Stimulated activated CD4-positive, alpha-beta T cell treated with anti-CD3 and anti-CD28 coated beads, TNF-alpha, amount 100 ng/mL, for 24 hours (primary cell): ENCODE measurements around the gene OR5D16.
"Not testable (repeated sequence)": the region's sequence is repeated elsewhere in the genome, so short reads cannot be mapped to it uniquely, and the experiment has no call there.

Source experiments
- DNase-seq, 3 experiments: peaks; one replicate each; pipeline ENCODE4 v3.0.0-alpha.2; 2020; ENCODE audit warnings: low read depth in 3 of 3

Gene OR5D16

DNA sequence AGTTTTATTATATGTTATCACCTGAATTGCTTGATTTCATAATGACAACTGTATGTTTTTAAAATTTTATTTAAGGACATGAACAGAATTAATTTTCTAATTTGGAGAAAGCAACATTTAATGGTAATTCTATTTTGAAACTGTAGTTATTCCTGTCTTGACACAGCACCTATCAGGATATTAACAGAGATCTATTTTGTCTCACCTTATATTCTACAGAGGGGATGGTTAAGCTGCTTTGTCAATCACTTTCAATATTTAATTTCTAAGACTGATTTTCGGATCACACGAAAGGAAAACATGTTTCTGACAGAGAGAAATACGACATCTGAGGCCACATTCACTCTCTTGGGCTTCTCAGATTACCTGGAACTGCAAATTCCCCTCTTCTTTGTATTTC lies at the start of gene OR5D16:
Gene OR5D16 (plus strand): TSS at position 301 of the 400 bp plus-strand sequence. CDS start 0 bp downstream, at position 301.
- DNase-seq = no peak

DNA sequence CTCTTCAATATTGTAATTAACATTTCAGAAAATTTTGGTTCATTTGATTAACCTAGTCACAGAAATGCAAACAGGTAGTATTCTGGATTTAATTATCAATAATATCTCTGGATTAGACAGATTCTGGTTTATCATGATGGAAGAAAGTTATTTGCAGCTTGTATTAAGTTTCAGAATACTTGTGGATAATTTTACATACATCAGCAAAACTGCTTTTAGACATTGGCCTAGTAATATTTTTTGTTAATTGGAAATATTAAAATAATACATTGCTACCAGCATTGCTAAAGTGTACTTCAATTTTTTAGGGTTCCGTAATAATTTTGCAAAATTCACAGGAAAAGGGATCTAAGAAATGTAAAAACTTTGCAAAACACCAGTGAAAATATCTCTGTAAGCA lies 46.9 kb upstream of the OR5D16 start:
- DNase-seq = no peak

DNA sequence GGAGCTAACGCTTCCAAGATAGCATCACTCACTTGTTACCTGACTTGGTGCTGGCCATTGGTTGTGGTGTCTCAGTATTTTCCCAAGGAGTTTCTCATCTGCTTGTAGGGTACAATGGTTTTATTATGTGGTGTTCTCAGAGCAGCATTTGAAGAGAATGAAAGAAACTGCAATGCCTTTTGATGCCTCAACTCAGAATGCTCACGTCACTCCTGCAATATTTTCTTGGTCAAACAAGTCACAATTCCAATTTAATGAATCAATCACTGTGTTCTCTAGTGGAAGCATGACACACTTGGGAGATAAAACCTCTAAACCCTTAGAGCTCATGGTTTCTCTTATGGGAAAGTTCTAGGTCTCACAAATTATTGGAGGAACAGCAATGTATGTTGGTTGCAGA lies 45.2 kb upstream of the OR5D16 start:
- DNase-seq = no peak

DNA sequence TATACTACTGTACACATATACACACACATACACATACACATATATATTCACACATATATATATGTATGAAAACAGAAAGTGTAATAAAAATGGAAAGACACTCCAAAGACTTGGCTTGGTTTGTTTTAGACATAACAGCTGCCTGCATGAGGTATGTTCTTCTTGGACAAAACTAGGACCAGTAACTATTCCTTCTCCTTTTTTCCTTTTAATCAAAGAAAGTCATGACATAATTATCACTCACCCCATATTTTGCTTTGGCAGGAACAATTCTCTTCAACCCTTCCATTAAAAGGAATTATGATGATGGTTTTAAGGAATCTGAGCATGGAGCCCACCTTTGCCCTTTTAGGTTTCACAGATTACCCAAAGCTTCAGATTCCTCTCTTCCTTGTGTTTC lies 43.3 kb upstream of the OR5D16 start, which contains the start of gene OR5D14:
Gene OR5D14 (plus strand): TSS at position 301 of the 400 bp plus-strand sequence. CDS start 0 bp downstream, at position 301.
- DNase-seq = no peak

DNA sequence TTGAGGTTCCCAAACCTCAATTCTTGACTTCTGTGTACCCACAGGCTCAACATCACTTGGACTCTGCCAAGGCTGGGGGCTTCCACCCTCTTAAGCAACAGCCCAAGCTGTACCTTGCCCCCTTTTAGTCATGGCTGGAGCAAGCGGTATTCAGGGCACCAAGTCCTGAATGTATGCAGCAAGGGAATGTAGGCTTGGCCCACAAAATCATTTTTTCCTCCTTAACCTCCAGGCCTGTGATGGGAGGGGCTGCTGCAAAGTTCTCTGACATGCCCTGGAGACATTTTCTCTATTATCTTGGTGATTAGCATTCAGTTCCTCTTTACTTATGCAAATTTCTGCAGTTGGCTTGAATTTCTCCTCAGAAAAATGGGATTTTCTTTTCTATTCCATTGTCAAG lies 32.3 kb upstream of the OR5D16 start:
- DNase-seq = no peak

DNA sequence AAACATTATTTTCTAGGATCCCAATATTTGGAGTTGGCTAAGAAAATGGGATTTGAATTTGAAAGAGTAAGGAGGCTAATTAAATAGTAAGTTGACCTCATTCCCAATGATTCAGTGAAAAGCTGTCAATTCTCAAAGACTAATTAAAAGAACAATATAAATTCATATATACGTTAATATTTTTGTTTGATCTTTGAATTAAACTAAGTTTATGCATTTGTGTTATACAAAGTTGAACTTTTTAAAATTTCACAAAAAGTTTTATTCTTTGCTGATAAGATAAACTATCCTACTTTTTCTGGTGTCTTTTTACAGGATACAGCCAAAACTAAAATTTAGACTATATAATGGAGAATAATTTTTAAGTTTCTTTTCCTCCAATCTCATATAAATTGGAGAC lies 27.5 kb upstream of the OR5D16 start, which contains the start of gene OR5L1:
Gene OR5L1 (plus strand): TSS at position 301 of the 400 bp plus-strand sequence. CDS start 100 bp downstream, outside the sequence.
- DNase-seq = no peak

DNA sequence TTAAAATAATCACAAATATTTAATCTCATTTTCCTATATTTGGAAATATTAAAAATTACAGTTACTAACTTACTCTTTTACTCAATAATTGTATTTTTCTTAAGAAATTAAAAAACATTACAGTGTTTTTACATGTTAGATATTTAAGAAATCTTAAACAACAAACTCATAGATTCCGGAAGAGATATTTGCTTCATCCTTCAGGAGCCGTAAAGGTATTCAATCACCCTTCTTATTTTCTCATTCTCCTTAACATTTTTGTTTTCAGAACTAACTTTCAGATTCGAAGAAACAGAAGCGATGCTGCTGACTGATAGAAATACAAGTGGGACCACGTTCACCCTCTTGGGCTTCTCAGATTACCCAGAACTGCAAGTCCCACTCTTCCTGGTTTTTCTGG lies 19.2 kb upstream of the OR5D16 start, which contains the start of gene OR5D18:
Gene OR5D18 (plus strand): TSS at position 301 of the 400 bp plus-strand sequence. CDS start 0 bp downstream, at position 301.
- DNase-seq = no peak

DNA sequence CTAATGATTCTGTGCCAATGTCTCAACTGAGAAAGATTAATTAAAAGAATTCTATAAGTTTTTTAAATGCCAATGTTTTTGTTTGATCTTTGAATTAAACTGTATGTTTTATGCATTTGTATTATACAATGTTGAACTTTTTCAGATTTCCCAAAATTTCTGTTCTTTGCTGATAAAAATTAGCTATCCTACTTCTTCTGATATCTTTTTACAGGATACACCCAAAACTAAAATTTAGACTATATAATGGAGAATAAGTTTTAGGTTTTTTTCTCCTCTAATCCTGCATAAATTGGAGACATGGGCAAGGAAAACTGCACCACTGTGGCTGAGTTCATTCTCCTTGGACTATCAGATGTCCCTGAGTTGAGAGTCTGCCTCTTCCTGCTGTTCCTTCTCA lies 11.6 kb upstream of the OR5D16 start, which contains the start of gene OR5L2:
Gene OR5L2 (plus strand): TSS at position 301 of the 400 bp plus-strand sequence. CDS start 0 bp downstream, at position 301.
- DNase-seq = no peak

DNA sequence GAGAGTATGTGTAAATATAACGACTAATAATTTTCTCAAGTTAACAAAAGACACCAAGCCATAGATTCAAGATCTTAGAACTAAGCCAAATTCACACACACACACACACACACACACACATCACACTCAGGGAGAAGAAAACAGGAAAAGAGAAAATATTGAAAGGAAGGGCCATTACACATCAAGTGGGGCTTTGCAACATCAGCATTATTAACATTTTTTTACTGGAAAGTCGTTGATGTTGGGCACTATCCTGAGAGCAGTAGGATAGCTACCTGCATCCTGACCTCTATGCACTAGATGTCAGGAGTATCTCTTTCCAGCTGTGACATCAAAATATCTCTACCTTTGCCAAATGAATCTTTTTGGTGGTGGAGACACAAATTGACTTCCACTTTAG lies 8.9 kb downstream of the OR5D16 start:
- no peak for DNase-seq

DNA sequence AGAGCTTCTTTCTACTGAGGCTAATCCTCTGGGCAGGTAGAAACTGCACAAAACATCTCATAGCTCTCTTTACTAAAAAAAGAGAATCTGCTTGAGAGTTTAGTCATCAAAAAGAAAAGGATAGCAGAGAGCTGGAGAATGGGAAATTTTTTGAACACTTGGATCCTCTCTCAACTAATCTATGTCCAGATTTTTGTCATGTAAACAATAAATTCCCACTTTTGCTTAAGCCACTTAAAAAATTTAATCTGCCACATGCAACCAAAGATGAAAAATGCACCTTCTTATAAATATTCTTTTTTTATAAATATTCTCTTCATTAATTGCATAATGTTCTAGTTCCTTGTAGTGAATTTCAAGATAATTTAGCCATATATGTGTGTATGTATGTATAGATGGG lies 10.5 kb downstream of the OR5D16 start:
- no peak for DNase-seq

DNA sequence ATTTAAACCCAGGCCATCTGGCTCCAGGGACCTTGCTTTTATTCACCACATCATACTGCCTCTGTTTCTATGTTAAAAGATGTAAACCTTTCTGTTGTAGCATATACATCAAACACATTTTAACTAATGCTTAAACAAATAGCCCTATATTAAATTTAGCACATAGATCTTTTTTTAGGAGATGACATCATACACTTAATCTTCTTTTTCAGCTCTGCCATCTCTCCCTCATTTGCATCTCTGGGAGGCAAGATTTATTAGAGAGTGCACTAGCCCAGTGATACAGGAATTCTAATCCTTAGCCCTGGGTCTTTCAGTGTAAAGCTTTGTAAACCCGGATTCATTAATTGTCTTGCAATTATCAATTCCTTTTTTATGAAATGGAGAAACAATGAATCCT lies 13.6 kb downstream of the OR5D16 start:
- DNase-seq = no peak

DNA sequence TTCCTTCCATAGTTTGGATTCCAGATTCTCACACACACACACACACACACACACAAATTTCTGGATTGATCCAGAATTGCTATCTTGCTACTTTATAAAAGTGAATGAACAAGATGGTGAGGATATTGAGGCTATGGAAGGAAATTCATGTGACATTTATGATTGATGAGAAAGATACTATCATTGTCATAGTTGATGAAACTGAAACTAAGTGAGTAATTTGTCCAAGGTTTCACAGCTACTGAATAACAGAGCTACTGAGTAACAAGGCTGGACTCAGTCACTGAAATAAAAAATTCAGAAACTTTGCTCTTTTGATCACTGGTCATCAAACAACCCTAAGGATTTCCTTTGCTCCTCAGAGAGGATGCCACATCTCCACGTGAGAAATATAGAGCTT lies 16.2 kb downstream of the OR5D16 start:
- DNase-seq = no peak

DNA sequence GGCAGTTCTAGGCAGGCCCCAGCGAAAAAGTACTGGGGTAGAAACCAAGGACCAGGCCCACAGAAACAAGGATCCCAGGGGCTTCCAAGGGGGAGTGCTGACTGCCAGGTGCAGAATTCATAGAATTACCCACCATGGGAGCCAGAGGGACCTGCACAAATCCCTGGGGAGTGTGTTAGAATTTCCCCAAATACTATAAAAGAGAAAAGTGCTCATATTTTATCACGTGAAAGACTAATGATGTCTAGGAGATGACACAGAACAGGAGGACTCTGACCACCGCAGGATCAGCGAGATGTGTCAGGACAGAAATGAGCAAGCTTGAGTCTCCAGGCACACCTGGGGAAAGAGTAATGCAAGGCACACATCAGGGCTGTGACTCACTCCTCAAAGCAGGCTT lies 28.8 kb downstream of the OR5D16 start:
- not testable (repeated sequence) for DNase-seq

DNA sequence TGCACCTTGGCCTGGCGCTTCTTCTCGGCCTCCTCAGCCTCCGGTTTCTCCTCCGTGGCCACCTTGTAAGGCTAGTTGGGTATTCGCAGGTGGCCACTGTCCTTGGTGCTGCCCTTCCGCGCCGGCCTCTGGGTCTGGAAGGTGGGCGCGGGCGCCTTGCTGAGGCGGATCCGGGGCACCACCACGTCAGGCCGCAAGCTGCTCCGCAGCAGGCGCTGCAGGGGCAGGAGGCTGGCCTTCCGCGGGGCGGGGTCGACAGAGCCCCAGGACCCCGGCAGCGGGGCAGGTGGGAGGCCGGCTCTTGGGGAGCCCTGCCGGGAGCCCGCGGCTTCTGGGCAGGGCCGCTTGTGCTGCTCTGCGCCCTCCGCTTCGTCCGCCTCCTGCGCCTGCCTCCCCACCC lies 34.2 kb downstream of the OR5D16 start:
- DNase-seq = not testable (repeated sequence)

DNA sequence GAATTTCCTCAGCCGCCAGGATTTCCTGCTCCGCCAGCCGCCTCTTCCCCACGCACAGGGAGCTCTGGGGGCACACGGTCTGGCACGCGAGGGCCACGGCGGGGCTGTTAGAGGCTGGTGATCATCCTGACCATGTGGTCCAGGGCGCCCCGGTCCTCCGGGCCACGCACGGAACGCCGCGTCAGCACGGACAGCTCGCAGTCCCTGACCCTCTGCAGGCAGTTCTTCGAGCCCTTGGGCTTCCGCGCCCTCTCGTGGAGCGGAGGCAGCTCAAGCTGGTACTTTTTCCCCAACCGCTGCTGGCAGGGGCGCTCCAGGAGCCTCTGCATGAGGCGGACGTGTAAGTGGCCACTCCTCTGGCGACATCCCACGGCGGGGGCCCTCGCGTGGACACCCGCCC lies 34.6 kb downstream of the OR5D16 start:
- not testable (repeated sequence) for DNase-seq

DNA sequence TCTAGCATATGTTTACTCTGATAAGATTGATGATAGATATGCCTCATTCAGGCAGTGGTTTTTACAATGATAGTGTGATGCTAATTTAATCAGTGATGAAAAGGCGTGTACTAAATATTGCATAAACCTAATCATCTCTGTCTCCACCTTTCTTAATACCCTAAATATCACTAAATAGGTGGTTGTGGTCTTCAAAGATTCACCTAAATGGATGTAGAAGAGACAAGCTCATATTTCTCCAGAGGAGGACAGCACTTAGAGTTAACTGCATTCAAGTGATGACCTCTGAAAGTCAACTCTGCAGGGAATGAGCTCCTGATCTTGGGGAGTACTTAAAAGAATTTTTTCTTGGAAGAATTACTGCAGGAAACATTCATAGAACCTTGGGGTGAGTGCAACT lies 44.4 kb downstream of the OR5D16 start, which contains the start of gene TRIM51:
Gene TRIM51 (plus strand): TSS at position 301 of the 400 bp plus-strand sequence. CDS start 2,132 bp downstream, outside the sequence.
- not testable (repeated sequence) for DNase-seq

DNA sequence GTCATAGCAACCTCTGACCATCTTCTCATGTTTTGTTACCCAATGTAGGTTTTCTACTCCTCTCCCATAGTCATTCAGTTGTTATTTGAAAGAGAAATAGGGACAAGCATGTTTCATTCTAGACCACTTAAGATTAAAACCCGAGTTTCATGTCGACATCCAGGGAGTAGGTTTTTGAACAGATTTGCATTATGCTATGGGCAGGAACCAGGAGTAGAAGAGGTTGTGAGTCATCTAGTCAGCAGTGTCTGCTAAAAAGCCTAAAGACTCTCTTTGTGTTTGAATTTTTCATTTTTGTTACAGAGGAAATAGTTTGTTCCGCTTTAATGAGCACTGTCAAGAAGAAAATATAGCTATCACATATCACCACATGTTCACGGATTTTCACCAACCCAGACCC lies 46.4 kb downstream of the OR5D16 start:
- not testable (repeated sequence) for DNase-seq

DNA sequence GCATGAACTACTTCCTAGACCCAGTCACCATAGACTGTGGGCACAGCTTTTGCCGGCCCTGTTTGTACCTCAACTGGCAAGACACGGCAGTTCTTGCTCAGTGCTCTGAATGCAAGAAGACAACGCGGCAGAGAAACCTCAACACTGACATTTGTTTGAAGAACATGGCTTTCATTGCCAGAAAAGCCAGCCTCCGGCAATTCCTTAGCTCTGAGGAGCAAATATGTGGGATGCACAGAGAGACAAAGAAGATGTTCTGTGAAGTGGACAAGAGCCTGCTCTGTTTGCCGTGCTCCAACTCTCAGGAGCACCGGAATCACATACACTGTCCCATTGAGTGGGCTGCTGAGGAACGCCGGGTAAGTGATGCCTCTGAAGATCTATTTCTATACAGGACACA lies 46.9 kb downstream of the OR5D16 start:
- not testable (repeated sequence) for DNase-seq
